ENCODE data around the gene ANO4. TPM values are rescaled to one million over a fixed set of nuclear protein-coding genes. Genes with fewer than 3 reads are reported as not detected.

Gene ANO4
- total RNA-seq, 2 donors from 2014 or later: 0.19 to 0.32 TPM

DNA sequence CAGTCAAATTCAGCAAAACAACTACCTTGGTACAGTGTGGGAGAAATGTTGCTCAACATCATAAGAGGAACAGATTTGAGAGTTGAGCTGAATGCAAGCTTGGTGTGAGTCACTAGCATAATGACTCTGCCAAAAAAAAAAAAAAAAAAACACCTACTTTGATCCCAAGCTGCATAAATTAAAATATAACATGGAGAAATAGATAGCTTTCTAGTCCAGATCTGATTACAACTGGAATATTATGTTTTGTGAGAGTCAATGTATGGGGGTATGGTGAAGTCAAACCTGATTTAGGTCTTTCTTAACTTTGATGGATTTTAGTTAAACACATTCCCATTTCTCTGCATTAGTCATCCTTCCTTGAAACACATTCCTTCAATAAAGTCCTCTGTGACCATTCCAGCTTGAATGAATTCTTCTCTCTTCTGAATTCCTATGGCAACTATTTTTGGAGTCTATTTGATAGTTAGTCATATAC lies 227.4 kb downstream of the ANO4 start:
- no peaks in the 10 kb centered on the region for H3K27me3 ChIP-seq
- no peaks in the 10 kb centered on the region for H3K9me3 ChIP-seq
- TF ChIP-seq, protein P1, sequence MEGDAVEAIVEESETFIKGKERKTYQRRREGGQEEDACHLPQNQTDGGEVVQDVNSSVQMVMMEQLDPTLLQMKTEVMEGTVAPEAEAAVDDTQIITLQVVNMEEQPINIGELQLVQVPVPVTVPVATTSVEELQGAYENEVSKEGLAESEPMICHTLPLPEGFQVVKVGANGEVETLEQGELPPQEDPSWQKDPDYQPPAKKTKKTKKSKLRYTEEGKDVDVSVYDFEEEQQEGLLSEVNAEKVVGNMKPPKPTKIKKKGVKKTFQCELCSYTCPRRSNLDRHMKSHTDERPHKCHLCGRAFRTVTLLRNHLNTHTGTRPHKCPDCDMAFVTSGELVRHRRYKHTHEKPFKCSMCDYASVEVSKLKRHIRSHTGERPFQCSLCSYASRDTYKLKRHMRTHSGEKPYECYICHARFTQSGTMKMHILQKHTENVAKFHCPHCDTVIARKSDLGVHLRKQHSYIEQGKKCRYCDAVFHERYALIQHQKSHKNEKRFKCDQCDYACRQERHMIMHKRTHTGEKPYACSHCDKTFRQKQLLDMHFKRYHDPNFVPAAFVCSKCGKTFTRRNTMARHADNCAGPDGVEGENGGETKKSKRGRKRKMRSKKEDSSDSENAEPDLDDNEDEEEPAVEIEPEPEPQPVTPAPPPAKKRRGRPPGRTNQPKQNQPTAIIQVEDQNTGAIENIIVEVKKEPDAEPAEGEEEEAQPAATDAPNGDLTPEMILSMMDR (IDR thresholded peaks at IDR 0.05): no peak
- no peaks in the 10 kb centered on the region for H3K4me1 ChIP-seq
- no peak overlapping the region for H3K9ac ChIP-seq (ENCODE audit: low read depth in 2 of 2, low read length in 2 of 2)
- no peak overlapping the region for H3K27ac ChIP-seq
- no peak for DNase-seq
- no peaks in the 10 kb centered on the region for H3K36me3 ChIP-seq
- intact Hi-C loops (cut with DNase I): no loop called here
- no peak overlapping the region for H3K4me3 ChIP-seq

DNA sequence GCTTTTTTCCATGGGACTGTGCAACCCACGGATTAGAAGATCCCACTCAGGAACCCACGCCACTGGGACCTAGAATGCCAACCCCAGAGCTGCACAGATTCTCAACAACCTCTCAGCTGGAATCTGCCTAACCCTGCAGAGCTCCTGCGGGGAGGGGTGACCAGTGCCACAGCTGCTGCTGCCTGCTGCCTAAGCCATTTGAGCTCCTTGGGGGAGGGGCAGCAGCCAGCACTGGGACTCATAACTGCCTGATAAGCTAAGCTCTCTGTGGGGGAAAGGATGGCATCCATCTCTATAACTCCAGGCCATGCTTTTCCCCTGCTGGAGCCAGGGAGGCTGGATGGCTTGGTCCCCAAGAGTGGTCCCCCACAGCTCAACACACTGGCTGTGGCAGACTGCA lies 232.6 kb downstream of the ANO4 start:
- no peak for DNase-seq
- Histone ChIP-seq H3K36me3 (no peaks in the 10 kb centered on the region), H3K9me3 (no peaks in the 10 kb centered on the region), H3K9ac (ENCODE audit: low read depth in 2 of 2, low read length in 2 of 2) (no peak overlapping the region), H3K4me3 (no peak overlapping the region), H3K4me1 (no peaks in the 10 kb centered on the region), H3K27me3 (no peaks in the 10 kb centered on the region), H3K27ac (no peak overlapping the region)
- TF ChIP-seq, protein P1 (IDR thresholded peaks at IDR 0.05): no peak
- intact Hi-C loops (cut with DNase I): no loop called here

DNA sequence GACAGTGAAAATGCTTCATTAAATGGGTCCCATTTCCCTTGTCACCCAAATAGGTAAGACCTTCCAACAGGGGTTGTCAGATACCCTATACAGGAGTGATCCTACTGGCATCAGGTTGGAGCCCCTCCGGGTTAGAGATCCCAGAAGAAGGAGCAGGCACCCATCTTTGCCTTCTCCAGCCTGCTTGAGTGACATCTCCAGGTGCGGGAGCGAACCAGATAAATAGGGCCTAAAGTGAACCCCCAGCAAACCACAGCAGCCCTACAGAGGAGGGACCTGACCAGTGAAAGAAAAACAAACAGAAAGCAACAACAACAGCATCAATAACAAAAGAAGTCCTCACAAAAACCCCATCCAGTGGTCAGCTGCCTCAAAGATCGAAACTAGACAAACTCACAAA lies 233.2 kb downstream of the ANO4 start:
- Histone ChIP-seq H3K4me3 (no peak overlapping the region), H3K4me1 (no peaks in the 10 kb centered on the region), H3K9ac (ENCODE audit: low read depth in 2 of 2, low read length in 2 of 2) (no peak overlapping the region), H3K27me3 (no peaks in the 10 kb centered on the region), H3K9me3 (no peaks in the 10 kb centered on the region), H3K36me3 (no peaks in the 10 kb centered on the region), H3K27ac (no peak overlapping the region)
- intact Hi-C loops (cut with DNase I): no loop called here
- TF ChIP-seq, protein P1 (IDR thresholded peaks at IDR 0.05): no peak
- no peak for DNase-seq

DNA sequence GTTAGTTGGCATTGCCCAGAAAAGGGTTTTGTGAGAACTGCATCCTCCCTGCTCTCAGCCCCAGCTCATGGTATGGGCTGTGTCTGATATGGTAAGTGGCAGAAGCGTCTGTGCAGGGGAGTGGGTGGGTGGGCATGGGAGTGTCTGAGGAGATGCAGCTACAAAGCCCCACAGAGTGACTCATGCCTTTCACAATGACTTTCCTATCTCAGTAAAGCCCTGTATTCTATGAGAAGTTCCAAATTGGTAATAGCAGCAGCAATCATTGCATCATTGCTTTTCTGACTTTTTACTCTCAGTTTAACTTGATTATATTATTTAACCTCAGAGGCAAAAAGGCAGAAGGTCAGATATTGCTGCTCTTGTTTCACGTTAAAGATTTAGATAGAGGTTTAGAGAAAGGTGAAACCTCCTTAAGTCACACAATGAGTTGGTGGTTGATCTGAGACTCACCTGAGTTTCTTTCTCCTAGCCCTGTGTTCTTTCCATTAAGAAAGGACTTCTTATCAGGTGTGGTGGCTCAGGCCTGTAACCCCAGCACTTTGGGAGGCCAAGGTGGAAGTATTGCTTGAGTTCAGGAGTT lies 243.8 kb downstream of the ANO4 start:
- TF ChIP-seq, protein P1 (IDR thresholded peaks at IDR 0.05): no peak
- Histone ChIP-seq H3K4me3 (no peak overlapping the region), H3K9ac (ENCODE audit: low read depth in 2 of 2, low read length in 2 of 2) (no peak overlapping the region), H3K4me1 (no peaks in the 10 kb centered on the region), H3K27ac (no peak overlapping the region), H3K27me3 (no peaks in the 10 kb centered on the region), H3K9me3 (no peaks in the 10 kb centered on the region), H3K36me3 (no peaks in the 10 kb centered on the region)
- intact Hi-C loops (cut with DNase I): no loop called here
- no peak for DNase-seq

DNA sequence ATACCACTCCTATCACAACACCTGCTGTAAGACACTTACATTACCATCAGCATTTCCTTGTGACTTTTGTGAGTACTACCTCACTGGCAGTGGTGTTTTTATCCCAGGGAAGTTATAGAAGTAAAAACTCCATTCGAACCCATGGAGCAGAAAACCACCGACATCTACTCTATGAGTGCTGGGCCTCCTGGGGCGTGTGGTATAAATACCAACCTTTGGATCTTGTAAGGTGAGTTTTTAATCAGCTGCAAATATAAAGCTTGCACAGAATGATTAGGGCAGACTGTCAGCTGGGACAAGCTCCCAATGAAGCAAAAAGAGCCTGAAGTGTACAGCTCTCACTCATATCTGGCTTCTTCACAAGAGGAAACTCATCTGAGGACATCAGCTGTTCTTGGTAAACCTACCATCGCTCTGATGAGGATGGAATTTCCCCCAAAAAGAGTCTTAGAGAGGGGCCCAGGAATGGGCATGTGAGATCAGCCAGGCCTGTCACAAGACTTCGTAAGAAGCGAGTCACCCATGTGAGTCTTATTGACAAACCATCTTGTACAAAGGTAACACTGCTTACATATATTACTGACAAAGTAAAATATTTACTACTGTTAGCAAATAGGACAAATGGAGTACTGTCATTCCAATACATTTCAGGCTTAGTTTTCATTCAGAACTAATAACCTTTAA lies 245.4 kb downstream of the ANO4 start:
- intact Hi-C loops (cut with DNase I): no loop called here
- Histone ChIP-seq H3K9ac (ENCODE audit: low read depth in 2 of 2, low read length in 2 of 2) (no peak overlapping the region), H3K9me3 (no peaks in the 10 kb centered on the region), H3K27ac (no peak overlapping the region), H3K4me3 (no peak overlapping the region), H3K27me3 (no peaks in the 10 kb centered on the region), H3K36me3 (no peaks in the 10 kb centered on the region), H3K4me1 (no peaks in the 10 kb centered on the region)
- DNase-seq: no peak
- TF ChIP-seq, protein P1 (IDR thresholded peaks at IDR 0.05): no peak

Measured in colonic mucosa (tissue), 4 donors.